ENCODE results near the gene HYAL4.
"Not testable (repeated sequence)": the region's sequence is repeated elsewhere in the genome, so short reads cannot be mapped to it uniquely, and the experiment has no call there.

DNA sequence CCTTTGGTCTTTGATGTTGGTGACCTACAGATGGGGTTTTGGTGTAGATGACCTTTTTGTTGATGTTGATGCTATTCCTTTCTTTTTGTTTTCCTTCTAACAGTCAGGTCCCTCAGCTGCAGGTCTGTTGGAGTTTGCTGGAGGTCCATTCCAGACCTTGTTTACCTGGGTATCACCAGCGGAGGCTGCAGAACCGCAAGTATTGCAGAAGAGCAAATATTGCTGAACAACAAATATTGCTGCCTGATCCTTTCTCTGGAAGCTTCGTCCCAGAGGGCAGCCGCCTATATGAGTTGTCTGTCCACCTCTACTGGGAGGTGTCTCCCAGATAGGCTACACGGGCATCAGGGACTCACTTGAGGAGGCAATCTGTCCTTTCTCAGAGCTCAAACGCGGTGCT, 827 bp upstream of the HYAL4 start:
- TF ChIP-seq, protein P1, sequence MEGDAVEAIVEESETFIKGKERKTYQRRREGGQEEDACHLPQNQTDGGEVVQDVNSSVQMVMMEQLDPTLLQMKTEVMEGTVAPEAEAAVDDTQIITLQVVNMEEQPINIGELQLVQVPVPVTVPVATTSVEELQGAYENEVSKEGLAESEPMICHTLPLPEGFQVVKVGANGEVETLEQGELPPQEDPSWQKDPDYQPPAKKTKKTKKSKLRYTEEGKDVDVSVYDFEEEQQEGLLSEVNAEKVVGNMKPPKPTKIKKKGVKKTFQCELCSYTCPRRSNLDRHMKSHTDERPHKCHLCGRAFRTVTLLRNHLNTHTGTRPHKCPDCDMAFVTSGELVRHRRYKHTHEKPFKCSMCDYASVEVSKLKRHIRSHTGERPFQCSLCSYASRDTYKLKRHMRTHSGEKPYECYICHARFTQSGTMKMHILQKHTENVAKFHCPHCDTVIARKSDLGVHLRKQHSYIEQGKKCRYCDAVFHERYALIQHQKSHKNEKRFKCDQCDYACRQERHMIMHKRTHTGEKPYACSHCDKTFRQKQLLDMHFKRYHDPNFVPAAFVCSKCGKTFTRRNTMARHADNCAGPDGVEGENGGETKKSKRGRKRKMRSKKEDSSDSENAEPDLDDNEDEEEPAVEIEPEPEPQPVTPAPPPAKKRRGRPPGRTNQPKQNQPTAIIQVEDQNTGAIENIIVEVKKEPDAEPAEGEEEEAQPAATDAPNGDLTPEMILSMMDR (IDR thresholded peaks at IDR 0.05), result not testable (repeated sequence)
- TF ChIP-seq POLR2A (IDR thresholded peaks at IDR 0.05), result not testable (repeated sequence)

Measured in uterus (tissue), 2 donors.